Neural cell (in vitro differentiated cells): Measurements from ENCODE around the gene TMEM260.

ENCODE experiments used
- CTCF ChIP-seq: fragments of 450-650 bp; IDR thresholded peaks from 2 replicates; pipeline ENCODE4 v1.5.1; 2014; ENCODE audit warnings: antibody characterized with exemption, mild to moderate bottlenecking, moderate library complexity; ENCODE audit not compliant: poor library complexity, severe bottlenecking
- EZH2 ChIP-seq: fragments of 200-600, 300-800 bp; shearing (Covaris generic), sonication (generic); IDR thresholded peaks from 2 replicates; pipeline ENCODE4 v1.6.1; 2014; ENCODE audit warnings: antibody characterized with exemption, low read length, borderline replicate concordance, mild to moderate bottlenecking; ENCODE audit not compliant: insufficient read depth, poor library complexity, severe bottlenecking
- POLR2AphosphoS5 ChIP-seq: IDR thresholded peaks from 2 replicates; pipeline ENCODE4 v1.6.1; 2012
- REST ChIP-seq: IDR thresholded peaks from 2 replicates; pipeline ENCODE4 v1.6.1; 2012; ENCODE audit warnings: borderline replicate concordance
- TAF1 ChIP-seq: IDR thresholded peaks from 2 replicates; pipeline ENCODE4 v1.6.1; 2012; ENCODE audit warnings: low read depth

GRCh38 chr14:56635041-56635440, 55.4 kb downstream of the TMEM260 start:
- TF ChIP-seq CTCF (no peak), REST (no peak), POLR2AphosphoS5 (no peak), EZH2 (no peak), TAF1 (no peak)
